Tibial nerve (tissue), 3 donors: ENCODE measurements around the gene ZBTB16.

Experiments used
- POLR2A ChIP-seq, 2 donors: fragments of 450-650 bp; IDR thresholded peaks; one replicate each; pipeline ENCODE4 v1.6.1; 2017; ENCODE audit warnings: antibody characterized with exemption in 2 of 2, mild to moderate bottlenecking in 2 of 2, moderate library complexity in 2 of 2
- TF ChIP-seq, protein P1 (sequence below), 5 experiments: fragments of 200-600 bp in 3 of 5; fragments of 450-650 bp in 2 of 5; sonication (generic) in 3 of 5; IDR thresholded peaks; one replicate each; pipeline ENCODE4 v1.5.1; 2016 to 2019; ENCODE audit warnings: antibody characterized with exemption in 5 of 5, mild to moderate bottlenecking in 3 of 5, moderate library complexity in 2 of 5

DNA sequence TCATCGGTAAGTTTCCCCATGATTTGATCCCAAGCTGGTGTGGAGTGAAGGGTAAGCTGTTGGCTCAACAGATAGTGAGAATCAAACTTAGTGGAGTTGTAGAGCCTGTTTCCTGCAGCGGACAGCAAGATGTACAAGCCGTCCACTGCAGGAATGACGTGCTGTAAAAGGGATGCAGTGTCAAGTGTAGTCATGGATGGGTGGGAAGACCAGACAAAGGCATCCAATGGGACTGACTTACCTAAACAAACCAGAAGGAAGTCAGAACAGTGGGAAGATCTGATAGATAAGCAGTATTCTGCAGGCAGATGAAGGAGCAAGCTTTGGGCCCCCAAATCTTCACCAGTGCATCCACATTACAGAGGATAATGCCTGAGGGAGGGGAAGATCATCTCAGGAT lies 8.8 kb downstream of the ZBTB16 start:
- TF ChIP-seq, protein P1, sequence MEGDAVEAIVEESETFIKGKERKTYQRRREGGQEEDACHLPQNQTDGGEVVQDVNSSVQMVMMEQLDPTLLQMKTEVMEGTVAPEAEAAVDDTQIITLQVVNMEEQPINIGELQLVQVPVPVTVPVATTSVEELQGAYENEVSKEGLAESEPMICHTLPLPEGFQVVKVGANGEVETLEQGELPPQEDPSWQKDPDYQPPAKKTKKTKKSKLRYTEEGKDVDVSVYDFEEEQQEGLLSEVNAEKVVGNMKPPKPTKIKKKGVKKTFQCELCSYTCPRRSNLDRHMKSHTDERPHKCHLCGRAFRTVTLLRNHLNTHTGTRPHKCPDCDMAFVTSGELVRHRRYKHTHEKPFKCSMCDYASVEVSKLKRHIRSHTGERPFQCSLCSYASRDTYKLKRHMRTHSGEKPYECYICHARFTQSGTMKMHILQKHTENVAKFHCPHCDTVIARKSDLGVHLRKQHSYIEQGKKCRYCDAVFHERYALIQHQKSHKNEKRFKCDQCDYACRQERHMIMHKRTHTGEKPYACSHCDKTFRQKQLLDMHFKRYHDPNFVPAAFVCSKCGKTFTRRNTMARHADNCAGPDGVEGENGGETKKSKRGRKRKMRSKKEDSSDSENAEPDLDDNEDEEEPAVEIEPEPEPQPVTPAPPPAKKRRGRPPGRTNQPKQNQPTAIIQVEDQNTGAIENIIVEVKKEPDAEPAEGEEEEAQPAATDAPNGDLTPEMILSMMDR (IDR thresholded peaks at IDR 0.05), result no peak
- TF ChIP-seq POLR2A (IDR thresholded peaks at IDR 0.05), result no peak
